ENCODE data around the gene FIP1L1. TPM values are rescaled to one million over a fixed set of nuclear protein-coding genes. Genes with fewer than 3 reads are reported as not detected.
A peak's percentile ranks its signal among the peaks of the same experiment; 100 is the strongest.

FIP1L1 gene
- polyA plus RNA-seq, 1 donor: 57.7 TPM

- H3K27me3 ChIP-seq (ENCODE audit: control insufficient read depth, insufficient read depth, low read length): no peaks in the 10 kb centered on the region
- no peak overlapping the region for H3K4me3 ChIP-seq (ENCODE audit: low read length)
- WGBS (ENCODE audit: insufficient coverage, low lambda C conversion rate): no CpG with 5 or more reads among the region's 1 CpG
- H3K9me3 ChIP-seq (ENCODE audit: control insufficient read depth, low read depth, low read length): no peaks in the 10 kb centered on the region
- H3K4me1 ChIP-seq (ENCODE audit: control insufficient read depth, insufficient read depth, low read length): no peaks in the 10 kb centered on the region
- peaks cover 16% of the 10 kb centered on the region for H3K36me3 ChIP-seq (ENCODE audit: control insufficient read depth, insufficient read depth, low read length)
- H3K27ac ChIP-seq (ENCODE audit: low read length): no peak overlapping the region
- no peak for DNase-seq
These were observed 58.8 kb downstream of the FIP1L1 start for GRCh38 chr4:53436251-53436650.

GRCh38 chr4:53441564-53441963 is 64.1 kb downstream of the FIP1L1 start:
- Histone ChIP-seq H3K27ac (ENCODE audit: low read length) (no peak overlapping the region), H3K9me3 (ENCODE audit: control insufficient read depth, low read depth, low read length) (no peaks in the 10 kb centered on the region), H3K27me3 (ENCODE audit: control insufficient read depth, insufficient read depth, low read length) (no peaks in the 10 kb centered on the region), H3K4me1 (ENCODE audit: control insufficient read depth, insufficient read depth, low read length) (no peaks in the 10 kb centered on the region), H3K4me3 (ENCODE audit: low read length) (no peak overlapping the region), H3K36me3 (ENCODE audit: control insufficient read depth, insufficient read depth, low read length) (peaks cover 18% of the 10 kb centered on the region)
- WGBS (ENCODE audit: insufficient coverage, low lambda C conversion rate): 83% methylated on average over 1 of the region's 1 CpG
- no peak for DNase-seq

- Histone ChIP-seq H3K4me1 (ENCODE audit: control insufficient read depth, insufficient read depth, low read length) (no peaks in the 10 kb centered on the region), H3K4me3 (ENCODE audit: low read length) (no peak overlapping the region), H3K27ac (ENCODE audit: low read length) (peak overlapping the region; percentile 63), H3K36me3 (ENCODE audit: control insufficient read depth, insufficient read depth, low read length) (peaks cover 14% of the 10 kb centered on the region), H3K27me3 (ENCODE audit: control insufficient read depth, insufficient read depth, low read length) (no peaks in the 10 kb centered on the region), H3K9me3 (ENCODE audit: control insufficient read depth, low read depth, low read length) (no peaks in the 10 kb centered on the region)
- WGBS (ENCODE audit: insufficient coverage, low lambda C conversion rate): 60% methylated on average over 1 of the region's 2 CpGs
- DNase-seq: peak; percentile 63 to 78
These were observed 67.5 kb downstream of the FIP1L1 start for GRCh38 chr4:53444954-53445353.

GRCh38 chr4:53450773-53451172 is 73.3 kb downstream of the FIP1L1 start:
- H3K4me3 ChIP-seq (ENCODE audit: low read length): no peak overlapping the region
- DNase-seq: no peak
- H3K27me3 ChIP-seq (ENCODE audit: control insufficient read depth, insufficient read depth, low read length): no peaks in the 10 kb centered on the region
- peaks cover 6% of the 10 kb centered on the region for H3K4me1 ChIP-seq (ENCODE audit: control insufficient read depth, insufficient read depth, low read length)
- no peaks in the 10 kb centered on the region for H3K9me3 ChIP-seq (ENCODE audit: control insufficient read depth, low read depth, low read length)
- WGBS (ENCODE audit: insufficient coverage, low lambda C conversion rate): no CpG with 5 or more reads among the region's 3 CpGs
- H3K36me3 ChIP-seq (ENCODE audit: control insufficient read depth, insufficient read depth, low read length): peaks cover 26% of the 10 kb centered on the region
- H3K27ac ChIP-seq (ENCODE audit: low read length): no peak overlapping the region

- Histone ChIP-seq H3K27me3 (ENCODE audit: control insufficient read depth, insufficient read depth, low read length) (no peaks in the 10 kb centered on the region), H3K27ac (ENCODE audit: low read length) (no peak overlapping the region), H3K9me3 (ENCODE audit: control insufficient read depth, low read depth, low read length) (no peaks in the 10 kb centered on the region), H3K4me3 (ENCODE audit: low read length) (no peak overlapping the region), H3K36me3 (ENCODE audit: control insufficient read depth, insufficient read depth, low read length) (peaks cover 30% of the 10 kb centered on the region), H3K4me1 (ENCODE audit: control insufficient read depth, insufficient read depth, low read length) (peaks cover 13% of the 10 kb centered on the region)
- DNase-seq: no peak
- no CpG with 5 or more reads among the region's 2 CpGs for WGBS (ENCODE audit: insufficient coverage, low lambda C conversion rate)
These were observed 75.9 kb downstream of the FIP1L1 start for GRCh38 chr4:53453385-53453784.

GRCh38 chr4:53455766-53456165 is 78.3 kb downstream of the FIP1L1 start:
- H3K36me3 ChIP-seq (ENCODE audit: control insufficient read depth, insufficient read depth, low read length): peaks cover 36% of the 10 kb centered on the region
- WGBS (ENCODE audit: insufficient coverage, low lambda C conversion rate): 71% methylated on average over 1 of the region's 3 CpGs

GRCh38 chr4:53456178-53456577 is 78.7 kb downstream of the FIP1L1 start:
- no peaks in the 10 kb centered on the region for H3K9me3 ChIP-seq (ENCODE audit: control insufficient read depth, low read depth, low read length)
- H3K27ac ChIP-seq (ENCODE audit: low read length): no peak overlapping the region
- peaks cover 39% of the 10 kb centered on the region for H3K36me3 ChIP-seq (ENCODE audit: control insufficient read depth, insufficient read depth, low read length)
- no peak overlapping the region for H3K4me3 ChIP-seq (ENCODE audit: low read length)
- H3K27me3 ChIP-seq (ENCODE audit: control insufficient read depth, insufficient read depth, low read length): no peaks in the 10 kb centered on the region
- no peak for DNase-seq
- peaks cover 13% of the 10 kb centered on the region for H3K4me1 ChIP-seq (ENCODE audit: control insufficient read depth, insufficient read depth, low read length)

More at GRCh38 chr4:53455766-53456165, 78.3 kb downstream of the FIP1L1 start:
- H3K9me3 ChIP-seq (ENCODE audit: control insufficient read depth, low read depth, low read length): no peaks in the 10 kb centered on the region
- no peak overlapping the region for H3K4me3 ChIP-seq (ENCODE audit: low read length)
- no peak overlapping the region for H3K27ac ChIP-seq (ENCODE audit: low read length)
- no peaks in the 10 kb centered on the region for H3K27me3 ChIP-seq (ENCODE audit: control insufficient read depth, insufficient read depth, low read length)
- H3K4me1 ChIP-seq (ENCODE audit: control insufficient read depth, insufficient read depth, low read length): peaks cover 13% of the 10 kb centered on the region
- DNase-seq: peak; percentile 8 to 46

GRCh38 chr4:53459548-53459947 is 82.1 kb downstream of the FIP1L1 start:
- H3K9me3 ChIP-seq (ENCODE audit: control insufficient read depth, low read depth, low read length): no peaks in the 10 kb centered on the region
- H3K27me3 ChIP-seq (ENCODE audit: control insufficient read depth, insufficient read depth, low read length): no peaks in the 10 kb centered on the region
- H3K4me1 ChIP-seq (ENCODE audit: control insufficient read depth, insufficient read depth, low read length): peaks cover 13% of the 10 kb centered on the region
- peaks cover 38% of the 10 kb centered on the region for H3K36me3 ChIP-seq (ENCODE audit: control insufficient read depth, insufficient read depth, low read length)
- DNase-seq: peak; percentile 23 to 58
- H3K4me3 ChIP-seq (ENCODE audit: low read length): no peak overlapping the region
- peak overlapping the region; percentile 19 for H3K27ac ChIP-seq (ENCODE audit: low read length)

GRCh38 chr4:53461244-53461643 is 83.8 kb downstream of the FIP1L1 start:
- no peaks in the 10 kb centered on the region for H3K27me3 ChIP-seq (ENCODE audit: control insufficient read depth, insufficient read depth, low read length)
- H3K4me1 ChIP-seq (ENCODE audit: control insufficient read depth, insufficient read depth, low read length): peaks cover 5% of the 10 kb centered on the region
- H3K36me3 ChIP-seq (ENCODE audit: control insufficient read depth, insufficient read depth, low read length): peaks cover 32% of the 10 kb centered on the region
- H3K9me3 ChIP-seq (ENCODE audit: control insufficient read depth, low read depth, low read length): no peaks in the 10 kb centered on the region
- DNase-seq: no peak
- WGBS (ENCODE audit: insufficient coverage, low lambda C conversion rate): no CpG with 5 or more reads among the region's 2 CpGs
- no peak overlapping the region for H3K4me3 ChIP-seq (ENCODE audit: low read length)
- no peak overlapping the region for H3K27ac ChIP-seq (ENCODE audit: low read length)

- 100% methylated on average over 3 of the region's 5 CpGs for WGBS (ENCODE audit: insufficient coverage, low lambda C conversion rate)
- Histone ChIP-seq H3K4me1 (ENCODE audit: control insufficient read depth, insufficient read depth, low read length) (no peaks in the 10 kb centered on the region), H3K9me3 (ENCODE audit: control insufficient read depth, low read depth, low read length) (peaks cover 6% of the 10 kb centered on the region), H3K27ac (ENCODE audit: low read length) (no peak overlapping the region), H3K36me3 (ENCODE audit: control insufficient read depth, insufficient read depth, low read length) (peaks cover 27% of the 10 kb centered on the region), H3K27me3 (ENCODE audit: control insufficient read depth, insufficient read depth, low read length) (no peaks in the 10 kb centered on the region), H3K4me3 (ENCODE audit: low read length) (no peak overlapping the region)
- DNase-seq: no peak
These were observed 85.9 kb downstream of the FIP1L1 start for GRCh38 chr4:53463340-53463739.

GRCh38 chr4:53465281-53465680 is 87.8 kb downstream of the FIP1L1 start:
- DNase-seq: no peak
- Histone ChIP-seq H3K27me3 (ENCODE audit: control insufficient read depth, insufficient read depth, low read length) (no peaks in the 10 kb centered on the region), H3K9me3 (ENCODE audit: control insufficient read depth, low read depth, low read length) (peaks cover 6% of the 10 kb centered on the region), H3K36me3 (ENCODE audit: control insufficient read depth, insufficient read depth, low read length) (peaks cover 19% of the 10 kb centered on the region), H3K4me3 (ENCODE audit: low read length) (no peak overlapping the region), H3K27ac (ENCODE audit: low read length) (no peak overlapping the region), H3K4me1 (ENCODE audit: control insufficient read depth, insufficient read depth, low read length) (no peaks in the 10 kb centered on the region)
- no CpG with 5 or more reads among the region's 2 CpGs for WGBS (ENCODE audit: insufficient coverage, low lambda C conversion rate)

Measured in large intestine (tissue), 3 donors.